Fibroblast of skin of left biceps (primary cell): ENCODE results near the gene MALRD1.

Experiments
- DNase-seq, 2 experiments: peaks; one replicate each; pipeline ENCODE4 v3.0.0-alpha.2; 2013; ENCODE audit warnings: low read depth in 2 of 2

The MALRD1 gene

GRCh38 chr10:19226025-19226424, 177.4 kb downstream of the MALRD1 start:
- no peak for DNase-seq

GRCh38 chr10:19231034-19231433, 182.4 kb downstream of the MALRD1 start:
- DNase-seq: no peak

DNA sequence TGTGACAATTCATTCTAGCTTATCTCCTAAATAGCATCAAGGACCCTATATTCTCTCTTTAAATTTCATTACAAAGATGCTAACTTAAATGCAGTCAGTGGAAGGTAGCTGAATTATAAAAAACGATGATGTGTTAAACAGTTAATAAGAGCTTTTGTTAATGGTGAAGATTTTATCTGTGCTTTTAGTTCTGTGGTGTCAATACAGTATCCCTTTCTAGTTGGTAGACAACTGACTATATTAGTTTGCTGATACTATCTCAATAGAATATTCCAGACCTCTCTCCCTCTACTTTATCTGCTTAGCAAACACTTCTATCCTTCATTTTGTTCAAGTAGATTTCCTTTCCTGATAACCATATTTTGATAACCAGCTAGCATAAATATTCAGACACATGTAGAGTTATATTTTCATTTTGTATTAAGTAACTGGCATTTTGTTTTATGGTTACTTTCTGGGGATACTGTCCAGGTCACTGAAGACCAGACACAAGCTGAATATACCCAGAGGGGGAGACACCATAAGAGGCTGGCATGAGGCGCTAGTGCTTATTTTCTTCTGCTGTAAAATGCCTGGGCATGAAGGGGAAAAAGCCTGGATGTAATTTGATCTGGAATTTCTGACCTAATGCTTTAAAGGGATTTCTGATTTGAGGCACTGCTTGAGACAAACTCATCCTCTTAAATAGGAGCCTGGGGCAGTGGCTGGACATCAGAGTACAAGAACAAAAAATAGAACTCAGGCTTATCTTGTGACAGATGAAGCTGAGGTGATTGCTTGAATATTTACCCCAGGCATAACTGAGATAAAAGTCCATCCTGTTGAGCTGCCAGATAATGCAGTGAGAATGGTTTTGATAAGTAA, 197.5 kb downstream of the MALRD1 start:
- no peak for DNase-seq

DNA sequence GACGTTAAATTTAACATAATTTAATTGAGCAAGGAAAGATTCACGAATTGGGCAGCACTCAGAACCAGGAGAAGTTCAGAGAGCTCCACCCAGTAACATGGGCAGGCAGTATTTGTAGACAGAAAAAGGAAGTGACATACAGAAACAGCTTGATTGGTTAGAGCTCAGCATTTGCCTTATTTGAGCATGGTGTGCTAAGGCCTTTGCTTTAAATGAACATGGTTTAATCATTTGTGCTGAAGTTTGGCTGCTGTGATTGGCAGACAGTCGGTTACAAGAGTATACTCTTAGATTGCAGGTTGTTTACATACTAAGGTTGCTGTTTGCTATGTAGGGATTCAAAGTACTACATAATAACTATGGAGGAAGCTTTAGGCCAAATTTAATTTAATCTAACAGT, 199.2 kb downstream of the MALRD1 start:
- no peak for DNase-seq

- DNase-seq: peak; percentile 54 to 56
Measured at GRCh38 chr10:19250546-19250945, 201.9 kb downstream of the MALRD1 start.

GRCh38 chr10:19252531-19252930, 203.9 kb downstream of the MALRD1 start:
- no peak for DNase-seq

- no peak for DNase-seq
Measured at GRCh38 chr10:19256331-19256730, 207.7 kb downstream of the MALRD1 start.

- no peak for DNase-seq
Measured at GRCh38 chr10:19263262-19263661, 214.7 kb downstream of the MALRD1 start.

DNA sequence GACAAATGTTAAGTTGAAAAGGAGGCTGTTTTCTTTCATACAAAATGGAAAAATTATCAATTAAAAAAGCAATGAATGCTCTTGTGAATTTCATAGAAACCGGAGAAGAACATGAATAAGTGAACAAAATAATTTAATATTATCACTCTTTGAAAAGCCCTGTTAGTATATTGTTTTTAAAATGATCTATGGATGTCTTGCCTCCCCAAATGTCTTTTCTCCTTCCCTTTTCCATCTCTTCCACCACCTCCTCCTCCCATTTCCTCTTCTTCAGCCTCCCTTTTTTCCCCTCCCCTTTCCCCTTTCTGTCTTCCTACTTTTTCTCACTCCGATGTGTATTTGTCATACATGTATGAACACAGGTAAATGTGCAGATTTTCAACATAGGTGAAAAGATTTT, 234.7 kb downstream of the MALRD1 start:
- no peak for DNase-seq

- DNase-seq: no peak
Measured at GRCh38 chr10:19283786-19284185, 235.2 kb downstream of the MALRD1 start.

- no peak for DNase-seq
Measured at GRCh38 chr10:19290770-19291169, 242.2 kb downstream of the MALRD1 start.

- DNase-seq: no peak
Measured at GRCh38 chr10:19294233-19294632, 245.6 kb downstream of the MALRD1 start.

DNA sequence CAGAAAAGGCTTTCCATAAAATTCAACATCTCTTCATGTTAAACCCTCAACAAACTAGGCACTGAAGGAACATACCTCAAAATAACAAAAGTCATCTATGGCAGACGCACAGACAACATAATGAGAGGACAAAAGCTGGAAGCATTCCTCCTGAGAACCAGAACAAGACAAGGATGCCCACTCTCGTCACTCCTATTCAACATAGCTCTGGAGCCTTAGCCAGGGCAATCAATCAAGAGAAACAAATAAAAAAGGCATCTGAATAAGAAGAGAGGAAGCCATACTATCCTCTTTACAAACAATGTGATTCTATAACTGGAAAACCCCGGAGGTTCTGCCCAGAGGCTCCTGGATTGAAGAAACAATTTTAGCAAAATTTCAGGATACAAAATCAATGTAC, 251.0 kb downstream of the MALRD1 start:
- no peak for DNase-seq

GRCh38 chr10:19302117-19302516, 253.5 kb downstream of the MALRD1 start:
- peak; percentile 9 to 14 for DNase-seq

- DNase-seq: no peak
Measured at GRCh38 chr10:19310066-19310465, 261.5 kb downstream of the MALRD1 start.

DNA sequence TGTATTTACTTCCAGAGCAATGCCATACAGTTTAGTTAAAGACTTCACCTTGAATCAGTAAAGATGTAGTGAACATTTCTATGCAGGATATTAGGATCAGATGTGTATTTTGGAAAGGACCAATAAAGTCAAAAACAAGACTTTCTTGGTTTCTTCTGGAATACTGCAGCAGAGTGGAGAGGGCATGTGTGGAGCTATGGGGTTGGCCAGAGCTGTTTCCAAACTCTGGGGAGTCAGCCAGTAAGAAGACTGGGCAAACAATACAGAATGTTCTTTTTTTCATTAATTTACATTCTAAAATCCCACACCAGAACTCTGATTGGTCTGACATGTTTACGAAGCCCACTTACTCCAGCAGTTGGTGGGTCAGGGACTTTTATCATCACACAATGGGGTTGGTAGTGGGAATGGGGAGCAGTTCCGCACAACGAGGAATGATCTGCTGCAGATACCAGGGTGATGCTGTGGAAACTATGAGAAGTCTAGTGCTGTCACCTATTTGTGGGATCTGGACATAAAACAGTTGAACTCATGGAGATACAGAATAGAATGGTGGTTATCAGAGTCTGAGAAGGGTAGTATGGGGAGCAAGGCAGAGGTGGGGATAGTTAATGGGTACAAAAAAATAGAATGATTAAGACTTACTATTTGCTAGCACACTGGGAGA, 267.7 kb downstream of the MALRD1 start:
- DNase-seq: no peak

DNA sequence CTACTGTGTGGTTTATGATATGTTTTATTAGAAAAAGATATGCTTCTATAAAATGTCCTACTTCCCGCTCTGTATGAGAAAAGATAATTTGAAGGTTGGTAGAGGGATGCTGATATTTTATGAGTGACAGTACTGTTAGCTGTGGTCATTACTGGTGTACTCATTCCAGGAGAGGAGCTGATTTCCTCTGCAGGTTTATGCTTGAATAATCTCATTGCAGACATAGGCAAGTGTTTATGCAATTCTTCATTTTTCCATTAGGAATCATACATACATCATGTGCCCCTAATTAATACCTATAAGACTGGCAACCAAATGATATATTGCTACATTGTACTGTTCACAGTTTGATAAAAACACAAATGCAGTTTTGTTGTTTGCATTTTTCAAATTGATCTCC, 269.4 kb downstream of the MALRD1 start:
- DNase-seq: no peak

- DNase-seq: no peak
Measured at GRCh38 chr10:19325581-19325980, 277.0 kb downstream of the MALRD1 start.

DNA sequence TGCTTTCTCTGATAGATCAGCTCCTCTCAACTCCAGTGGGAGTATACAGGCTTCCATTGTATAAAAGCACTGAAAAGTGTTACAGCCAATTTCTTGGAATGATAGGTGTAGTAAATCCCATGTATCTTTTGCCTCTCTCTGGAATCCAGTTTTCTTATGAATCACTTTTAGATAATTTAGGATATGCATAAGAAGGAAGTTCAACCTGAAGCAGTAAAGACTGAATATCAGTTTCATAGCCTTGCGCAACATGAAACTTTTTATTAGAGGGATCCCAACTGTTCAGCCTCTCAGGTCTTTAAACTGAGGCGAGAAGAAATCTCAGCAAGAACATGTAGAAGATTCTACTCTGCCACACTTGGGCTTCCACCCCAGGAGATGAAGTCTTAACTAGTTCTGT, 280.0 kb downstream of the MALRD1 start:
- DNase-seq: no peak

DNA sequence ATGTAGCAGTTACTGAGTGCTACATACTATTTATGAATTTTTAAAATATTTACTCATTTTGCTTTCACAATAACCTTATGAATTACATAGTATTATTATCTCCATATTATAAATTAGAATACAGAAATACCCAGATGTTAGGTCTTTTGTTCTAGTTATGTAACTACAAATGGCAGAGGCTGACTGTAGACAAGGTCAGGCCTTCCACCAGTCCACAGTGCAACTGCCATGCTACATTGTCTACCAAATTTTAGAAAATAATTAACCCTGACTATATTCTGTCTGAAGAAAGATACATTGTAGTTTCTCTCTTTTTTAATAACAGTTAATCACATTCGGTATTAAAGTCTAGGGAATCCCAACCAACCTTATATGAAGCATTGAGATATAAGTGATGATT, 280.9 kb downstream of the MALRD1 start:
- no peak for DNase-seq

- no peak for DNase-seq
Measured at GRCh38 chr10:19332304-19332703, 283.7 kb downstream of the MALRD1 start.

GRCh38 chr10:19333631-19334030, 285.0 kb downstream of the MALRD1 start:
- no peak for DNase-seq

- no peak for DNase-seq
Measured at GRCh38 chr10:19347621-19348020, 299.0 kb downstream of the MALRD1 start.
